GM19455 (cell line): Measurements from ENCODE around the gene TPST2.
"Not testable (repeated sequence)": the region's sequence is repeated elsewhere in the genome, so short reads cannot be mapped to it uniquely, and the experiment has no call there.

Source experiments
- ATAC-seq: cut with Tn5 transposase; IDR thresholded peaks from one replicate; pipeline ENCODE4 v1.9.1; 2021; ENCODE audit not compliant: unreplicated experiment

Gene TPST2

DNA sequence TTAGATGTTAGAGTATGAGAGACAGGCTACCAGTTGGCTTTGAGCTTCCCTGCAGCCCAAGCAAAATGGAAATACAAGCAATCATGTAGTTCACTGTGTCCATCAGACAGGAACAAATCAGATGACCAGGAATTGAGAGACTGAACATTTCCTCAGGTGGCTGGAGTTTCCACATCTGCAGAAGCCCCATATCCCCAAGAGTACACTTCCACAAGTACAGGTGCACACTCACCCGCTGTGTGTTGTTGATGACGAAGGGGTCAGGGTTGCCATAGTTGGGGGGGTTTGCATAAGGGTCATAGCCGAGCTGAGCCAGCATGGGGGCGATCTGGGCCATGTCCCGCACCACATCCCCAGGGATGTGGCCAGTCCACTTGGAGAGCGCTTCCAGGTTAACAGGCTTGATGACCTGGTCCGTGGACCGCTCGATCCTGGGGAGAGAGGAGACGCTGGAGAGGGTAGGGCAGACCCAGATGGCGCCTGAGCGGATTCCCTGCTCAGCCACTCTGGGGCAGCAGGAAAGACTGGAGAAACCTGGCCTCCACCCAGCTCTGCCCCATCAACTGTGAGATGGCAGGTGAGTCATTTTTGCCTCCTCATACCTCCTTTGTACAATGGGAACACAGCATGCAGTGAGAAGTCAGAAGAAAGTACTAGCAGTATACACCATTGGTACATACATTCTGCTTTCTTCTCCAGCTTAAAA, 53.7 kb downstream of the TPST2 start:
- ATAC-seq, result no peak

DNA sequence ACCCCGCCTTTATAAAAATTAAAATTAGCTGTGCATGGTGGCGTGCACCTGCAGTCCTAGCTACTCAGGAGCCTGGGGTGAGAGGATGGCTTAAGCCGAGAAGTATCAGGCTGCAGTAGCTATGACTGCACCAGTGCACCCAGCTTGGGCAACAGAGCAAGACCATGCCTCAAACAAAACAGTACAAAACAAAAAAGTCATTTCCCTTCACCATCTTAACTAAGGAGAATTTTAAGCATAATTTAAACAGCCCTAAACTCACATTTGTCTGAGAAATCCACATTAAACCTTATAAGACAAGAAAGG, 54.4 kb downstream of the TPST2 start:
- no peak for ATAC-seq

GRCh38 chr22:26534874-26535602, 54.9 kb downstream of the TPST2 start:
- no peak for ATAC-seq

GRCh38 chr22:26534171-26534855, 55.6 kb downstream of the TPST2 start:
- ATAC-seq, result no peak

GRCh38 chr22:26529345-26529744, 60.6 kb downstream of the TPST2 start:
- no peak for ATAC-seq

- ATAC-seq, result not testable (repeated sequence)
Measured at GRCh38 chr22:26528518-26528917, 61.4 kb downstream of the TPST2 start.

GRCh38 chr22:26527574-26528465, 62.1 kb downstream of the TPST2 start:
- no peak for ATAC-seq

- ATAC-seq, result no peak
Measured at GRCh38 chr22:26527167-26527566, 62.8 kb downstream of the TPST2 start.

DNA sequence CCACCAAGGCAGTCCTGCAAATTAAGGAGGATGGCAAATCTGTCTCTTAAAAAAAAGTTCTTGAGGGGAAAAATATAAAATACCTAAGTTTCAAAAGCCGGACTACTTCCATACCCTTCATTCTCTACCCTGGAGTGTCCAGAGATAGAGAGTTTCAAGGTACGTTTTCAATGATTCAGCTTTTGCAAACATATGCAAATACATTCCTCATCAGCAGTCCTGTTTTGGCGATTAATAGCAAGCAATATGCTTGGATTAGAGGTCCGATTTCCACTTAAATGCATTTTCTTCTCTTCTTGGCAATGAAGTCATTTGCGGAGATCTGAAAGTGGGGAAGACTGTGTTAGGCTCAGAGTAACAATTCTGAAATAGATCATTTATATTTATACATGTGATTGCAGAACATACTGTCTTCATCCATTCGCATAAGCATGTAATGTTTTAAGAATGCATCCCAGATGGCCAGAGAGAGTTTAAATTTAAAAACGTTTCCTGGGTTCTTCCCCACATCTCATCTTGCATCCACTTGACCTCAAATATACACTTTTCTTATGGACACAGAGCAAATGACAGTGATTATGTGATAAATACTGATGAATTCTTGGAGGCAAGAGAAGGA, 63.9 kb downstream of the TPST2 start:
- no peak for ATAC-seq

DNA sequence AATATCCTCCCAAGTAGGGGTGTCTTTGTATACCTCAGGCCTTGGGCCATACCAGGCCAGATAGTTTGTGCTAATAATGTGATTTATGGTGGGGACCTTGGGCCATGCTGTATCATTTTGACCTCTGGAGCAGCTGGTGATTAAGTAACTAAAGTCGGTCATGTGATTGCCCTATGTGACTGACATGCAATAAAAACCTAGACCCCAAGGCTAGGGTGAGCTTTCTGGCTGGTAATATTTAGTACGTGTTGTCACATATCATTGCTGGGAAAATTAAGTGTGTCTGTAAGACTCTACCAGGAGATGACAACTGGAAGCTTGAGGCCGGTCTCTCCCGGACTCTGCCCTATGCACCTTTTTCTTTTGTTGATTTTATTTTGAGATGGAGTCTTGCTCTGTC, 65.1 kb downstream of the TPST2 start:
- ATAC-seq, result no peak

GRCh38 chr22:26522592-26522991, 67.3 kb downstream of the TPST2 start:
- no peak for ATAC-seq

DNA sequence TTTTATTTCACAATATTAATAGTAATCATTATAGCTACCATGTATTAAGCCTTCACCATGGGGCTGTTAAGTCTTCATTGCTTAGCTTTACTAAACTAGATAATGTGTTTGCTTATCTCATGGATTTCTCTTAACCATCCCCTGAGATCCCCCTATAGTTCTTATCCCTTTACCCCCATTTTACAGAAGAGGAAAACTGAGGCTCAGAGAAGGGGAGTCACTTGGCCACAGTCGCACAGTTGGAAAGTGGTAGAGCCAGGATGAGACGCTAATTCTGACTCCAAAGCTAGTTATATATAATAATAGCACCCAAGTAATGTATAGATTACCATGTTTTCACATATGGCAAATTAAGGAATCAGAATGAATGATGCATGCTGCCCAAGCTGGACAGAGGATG, 67.9 kb downstream of the TPST2 start:
- no peak for ATAC-seq

DNA sequence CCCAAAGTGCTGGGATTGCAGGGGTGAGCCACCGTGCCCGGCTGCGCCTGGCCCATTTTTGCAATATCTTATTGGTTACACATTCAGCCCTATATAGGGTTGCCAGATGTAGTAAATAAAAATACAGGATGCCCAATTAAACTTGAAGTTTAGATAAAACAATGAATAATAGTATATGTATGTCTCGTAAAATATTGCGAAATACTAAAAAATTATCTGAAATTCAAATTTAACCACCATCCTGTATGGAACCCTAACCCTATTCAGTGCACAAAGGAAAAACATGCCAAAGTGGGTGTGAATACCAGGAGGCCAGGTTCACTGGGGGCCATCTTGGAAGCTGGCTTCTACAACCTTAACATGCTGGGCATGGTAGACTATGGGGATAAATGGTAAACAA, 72.5 kb downstream of the TPST2 start:
- ATAC-seq, result no peak

DNA sequence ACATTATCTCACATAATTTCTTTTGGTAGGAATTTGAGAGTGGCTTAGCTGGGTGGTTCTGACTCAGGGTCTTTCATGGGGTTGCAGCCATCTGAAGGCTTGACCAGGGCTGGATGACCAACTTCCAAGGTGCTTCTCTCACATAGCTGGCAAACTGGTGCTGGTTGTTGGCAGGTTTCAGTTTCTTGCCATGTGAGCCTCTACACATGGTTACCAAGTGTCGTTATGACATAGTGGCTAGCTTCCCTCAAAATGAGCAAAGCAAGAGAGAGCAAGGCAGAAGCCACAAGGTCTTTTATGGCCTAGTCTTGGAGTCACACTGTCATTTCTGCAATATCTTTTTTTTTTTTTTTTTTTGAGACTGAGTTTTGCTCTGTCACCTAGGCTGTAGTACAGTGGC, 73.4 kb downstream of the TPST2 start:
- no peak for ATAC-seq

DNA sequence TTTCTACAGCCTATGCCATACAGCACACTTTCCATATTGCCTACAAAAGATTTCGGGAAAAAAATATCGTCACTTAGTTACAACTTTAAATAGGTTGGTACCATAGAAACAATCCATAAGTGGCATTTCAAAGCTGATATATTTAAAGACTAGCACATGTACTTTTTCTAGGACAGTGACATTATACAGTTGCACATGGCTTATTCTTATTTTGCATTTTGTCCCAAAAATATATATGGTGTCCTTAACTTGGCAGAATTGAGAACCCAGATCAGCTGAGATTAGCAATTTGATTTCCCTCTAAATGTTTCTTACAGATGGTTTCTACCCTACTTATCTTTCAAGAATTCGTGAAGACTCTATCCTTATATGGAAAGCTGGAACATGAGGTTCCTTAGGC, 74.0 kb downstream of the TPST2 start:
- ATAC-seq, result no peak

DNA sequence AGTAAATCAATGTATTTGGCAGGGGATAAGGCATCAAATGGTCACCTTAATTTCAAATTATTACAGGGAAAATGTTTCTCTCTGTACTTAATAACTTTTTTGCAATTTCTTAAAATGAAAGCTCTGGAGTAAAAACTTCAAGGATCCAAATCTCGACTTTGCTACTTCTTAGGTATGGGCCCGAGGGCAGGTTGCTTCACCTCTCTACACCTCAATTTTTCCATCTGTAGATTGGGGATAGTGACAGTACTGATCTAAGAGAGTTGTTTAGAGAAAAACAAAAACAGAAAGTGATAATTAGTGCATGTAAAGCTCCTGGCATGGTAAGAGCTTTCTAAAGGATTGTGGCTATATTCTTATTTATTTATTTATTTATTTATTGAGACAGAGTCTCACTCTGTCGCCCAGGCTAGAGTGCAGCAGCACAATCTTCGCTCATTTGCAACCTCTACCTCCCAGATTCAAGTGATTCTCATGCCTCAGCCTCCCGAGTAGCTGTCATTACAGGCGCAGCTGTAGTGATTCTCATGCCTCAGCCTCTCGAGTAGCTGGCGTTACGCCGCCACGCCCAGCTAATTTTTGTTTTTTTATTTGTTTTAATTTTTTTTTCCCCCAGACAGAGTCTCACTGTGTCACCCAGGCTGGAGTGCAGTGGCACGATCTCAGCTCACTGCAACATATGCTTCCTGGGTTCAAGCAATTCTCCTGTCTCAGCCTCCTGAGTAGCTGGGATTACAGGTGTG, 75.3 kb downstream of the TPST2 start:
- ATAC-seq, result no peak

GRCh38 chr22:26513838-26514237, 76.1 kb downstream of the TPST2 start:
- ATAC-seq, result no peak

DNA sequence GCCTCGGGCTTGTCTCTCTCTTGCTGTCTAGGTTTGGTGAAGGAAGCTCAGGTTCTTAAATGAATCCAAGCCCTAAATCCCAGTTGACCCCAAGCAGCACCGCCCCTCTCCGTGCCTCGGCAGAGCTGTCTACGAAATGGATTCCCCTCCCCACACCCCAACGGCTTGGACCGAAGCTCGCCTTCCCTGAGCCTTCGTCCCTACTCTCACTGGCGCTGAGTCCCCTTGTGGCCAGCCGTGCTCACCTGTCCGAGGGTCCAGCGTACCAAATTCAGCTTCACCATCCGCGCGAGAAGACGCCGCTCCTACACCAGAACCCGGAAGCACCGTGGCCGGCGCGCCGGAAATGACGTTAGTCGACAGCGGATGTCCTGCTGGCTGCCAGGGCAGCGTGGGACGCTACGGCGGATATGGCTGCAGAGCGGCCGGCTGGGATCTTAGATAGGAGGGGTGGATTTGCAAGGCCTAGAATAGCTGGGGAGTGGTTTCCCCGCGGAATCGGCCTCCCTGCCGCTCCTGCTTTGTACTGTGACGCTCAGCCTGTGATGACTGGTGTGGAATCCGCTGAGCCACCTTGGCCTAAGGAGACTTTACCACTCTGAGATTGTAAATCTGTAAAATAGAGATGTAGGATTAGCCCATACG, 77.7 kb downstream of the TPST2 start, which contains the start of gene TFIP11:
Gene TFIP11, minus strand, starts transcription at position 325 of the 645 bp plus-strand sequence. CDS start 2,201 bp downstream, outside the sequence.
- ATAC-seq, result peak; percentile 90

DNA sequence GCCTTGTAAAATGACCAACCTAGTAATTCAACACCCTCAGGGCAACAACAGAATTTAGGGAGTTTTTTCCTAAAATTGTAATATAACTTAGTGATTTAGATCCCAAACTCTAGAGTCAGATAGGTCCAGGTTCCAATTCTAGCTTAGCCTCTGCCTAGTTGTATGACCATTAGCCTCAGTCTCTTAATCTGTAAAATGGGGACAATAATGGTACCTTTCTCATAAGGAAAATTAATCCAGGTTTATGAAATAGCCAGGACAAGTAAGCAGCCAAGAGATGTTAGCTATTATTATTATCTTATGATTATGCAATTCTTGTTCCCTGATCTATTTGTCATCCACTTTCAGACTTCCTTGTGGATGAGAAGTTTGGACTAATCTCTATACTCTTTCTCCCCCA, 81.8 kb downstream of the TPST2 start:
- ATAC-seq, result no peak

- ATAC-seq, result no peak
Measured at GRCh38 chr22:26503758-26504157, 86.2 kb downstream of the TPST2 start.
